Gastrocnemius medialis (tissue), 4 donors: ENCODE measurements around the gene USP5. TPM values are rescaled to one million over a fixed set of nuclear protein-coding genes. Genes with fewer than 3 reads are reported as not detected.
"Not testable (repeated sequence)": the region's sequence is repeated elsewhere in the genome, so short reads cannot be mapped to it uniquely, and the experiment has no call there.

Experiments
- ATAC-seq, 2 donors: fragments of 150-250 bp; one replicate each; pipeline ENCODE4 v1.9.1; 2016
- DNase-seq, 2 donors: peaks; one replicate each; pipeline ENCODE4 v3.0.0-alpha.2; 2019
- H3K27ac ChIP-seq, 4 donors: fragments of 200-600 bp; sonication (generic); 1 replicate in 1 of 4; 2 replicates in 3 of 4; pipeline ENCODE4 v1.5.1; 2016 to 2018; ENCODE audit warnings: mild to moderate bottlenecking in 2 of 4, moderate library complexity in 1 of 4
- H3K27me3 ChIP-seq, 3 donors: fragments of 200-600 bp; sonication (generic) in 2 of 3; 1 replicate in 1 of 3; 2 replicates in 2 of 3; pipeline versions ENCODE4 v1.5.1 to v1.6.0; 2016 to 2019; ENCODE audit warnings: mild to moderate bottlenecking in 1 of 3, moderate library complexity in 1 of 3
- H3K36me3 ChIP-seq, 2 donors: fragments of 200-600 bp; sonication (generic) in 1 of 2; one replicate each; pipeline ENCODE4 v1.5.1; 2017 to 2018
- H3K4me1 ChIP-seq, 2 donors: fragments of 200-600 bp; sonication (generic) in 1 of 2; one replicate each; pipeline ENCODE4 v1.5.1; 2016 to 2017; ENCODE audit warnings: mild to moderate bottlenecking in 2 of 2
- H3K4me3 ChIP-seq, 4 donors: fragments of 200-600 bp; sonication (generic) in 3 of 4; 1 replicate in 1 of 4; 2 replicates in 3 of 4; pipeline ENCODE4 v1.5.1; 2016 to 2019; ENCODE audit warnings: mild to moderate bottlenecking in 2 of 4
- H3K9me3 ChIP-seq, 3 donors: fragments of 200-600 bp; sonication (generic) in 2 of 3; 1 replicate in 1 of 3; 2 replicates in 2 of 3; pipeline ENCODE4 v1.5.1; 2016 to 2019
- CTCF ChIP-seq, 5 experiments: fragments of 450-650 bp in 3 of 5; fragments of 200-600 bp in 2 of 5; sonication (generic) in 2 of 5; IDR thresholded peaks in 4 of 5; conservative IDR thresholded peaks in 1 of 5; 1 replicate in 4 of 5; 2 replicates in 1 of 5; pipeline ENCODE4 v1.5.1; 2016 to 2019; ENCODE audit warnings: antibody characterized with exemption in 5 of 5, mild to moderate bottlenecking in 3 of 5, moderate library complexity in 3 of 5
- POLR2A ChIP-seq, 2 donors: fragments of 450-650 bp; IDR thresholded peaks; one replicate each; pipeline ENCODE4 v1.6.1; 2017; ENCODE audit warnings: antibody characterized with exemption in 2 of 2, mild to moderate bottlenecking in 2 of 2, moderate library complexity in 2 of 2
- in situ Hi-C, 4 donors: fragments of 200-750 bp; cut with MboI; loops; one replicate each; pipeline versions ENCODE4 v1.15.0 to v1.8.0; 2017; ENCODE audit warnings: low sequenced_read_pairs in 4 of 4
- intact Hi-C: fragments of 100-400 bp; cut with DNase I; formaldehyde crosslinking; loops from one replicate; pipeline ENCODE4 v1.15.1; 2023; ENCODE audit warnings: low total_unique reads
- total RNA-seq, 4 donors: library from RNA; depleted of rRNA; stranded (reverse); fragments of >200 nt; gene quantifications; one replicate each; pipeline versions ENCODE4 v1.1.0 to v1.2.3, GENCODE V29; 2016

Gene USP5
- total RNA-seq, 4 donors from 2014 or later, result 66.4 to 120 (median 74.1) TPM

GRCh38 chr12:6902448-6902847, 50.5 kb downstream of the USP5 start:
- intact Hi-C loops, result no loop called here
- TF ChIP-seq CTCF (IDR thresholded peaks at IDR 0.05 in 4 of 5, conservative IDR thresholded peaks at IDR 0.05 in 1 of 5), result no peak
- ATAC-seq, result no peak
- Histone ChIP-seq H3K4me1 (peaks cover 9 to 12% of the 10 kb centered on the region in 2 donors), H3K27ac (no peak overlapping the region), H3K4me3 (no peak overlapping the region), H3K36me3 (no peaks in the 10 kb centered on the region), H3K9me3 (no peaks in the 10 kb centered on the region), H3K27me3 (no peaks in the 10 kb centered on the region)
- no peak for DNase-seq
- in situ Hi-C loops, result loop anchor here in 1 of 4 donors (25.0 kb wide), 1 partner anchor 210 kb away; the partner anchor contains the start of gene C1RL

- in situ Hi-C loops (loop anchor here in 1 of 4 donors (25.0 kb wide), 1 partner anchor 209 kb away; the partner anchor contains the start of gene C1RL), intact Hi-C loops (loop anchor here (1.0 kb wide), 2 partner anchors 12 to 30 kb away; partner anchors contain the start of gene SPSB2)
- peaks cover 9 to 12% of the 10 kb centered on the region in 2 donors for H3K4me1 ChIP-seq
- H3K4me3 ChIP-seq, result no peak overlapping the region
- TF ChIP-seq CTCF (IDR thresholded peaks at IDR 0.05 in 4 of 5, conservative IDR thresholded peaks at IDR 0.05 in 1 of 5) (no peak), POLR2A (IDR thresholded peaks at IDR 0.05) (no peak)
- H3K27me3 ChIP-seq, result no peaks in the 10 kb centered on the region
- no peak for DNase-seq
- no peaks in the 10 kb centered on the region for H3K9me3 ChIP-seq
- no peak for ATAC-seq
- H3K36me3 ChIP-seq, result no peaks in the 10 kb centered on the region
- no peak overlapping the region for H3K27ac ChIP-seq
Observed at GRCh38 chr12:6903722-6904121, 51.8 kb downstream of the USP5 start.

GRCh38 chr12:6904280-6905276, 52.6 kb downstream of the USP5 start, which contains the start of gene LRRC23:
LRRC23 (plus strand) TSS chr12:6904822; CDS start chr12:6905634, 812 bp downstream.
- in situ Hi-C loops, result loop anchor here in 1 of 4 donors (25.0 kb wide), 1 partner anchor 208 kb away; the partner anchor contains the start of gene C1RL
- Histone ChIP-seq H3K9me3 (no peaks in the 10 kb centered on the region), H3K27me3 (no peaks in the 10 kb centered on the region), H3K4me1 (peaks cover 9 to 12% of the 10 kb centered on the region in 2 donors), H3K4me3 (peak within 1 kb of the TSS; percentile 67 to 91 (median 81)), H3K27ac (peak within 1 kb of the TSS; percentile 69 to 82 (median 78)), H3K36me3 (no peaks in the 10 kb centered on the region)
- intact Hi-C loops, result loop anchor here (1.0 kb wide), 2 partner anchors 13 to 31 kb away; partner anchors contain the start of gene SPSB2
- TF ChIP-seq POLR2A (IDR thresholded peaks at IDR 0.05) (peak in 1 of 2 donors; percentile 32), CTCF (IDR thresholded peaks at IDR 0.05 in 4 of 5, conservative IDR thresholded peaks at IDR 0.05 in 1 of 5) (no peak)
- DNase-seq (peak; percentile 91 to 94), ATAC-seq (peak; percentile 98 to 99)

- H3K36me3 ChIP-seq, result no peaks in the 10 kb centered on the region
- H3K27ac ChIP-seq, result peak overlapping the region; percentile 69 to 82 (median 78)
- DNase-seq (no peak), ATAC-seq (no peak)
- intact Hi-C loops, result no loop called here
- H3K9me3 ChIP-seq, result no peaks in the 10 kb centered on the region
- H3K4me3 ChIP-seq, result peak overlapping the region; percentile 67 to 91 (median 81)
- TF ChIP-seq POLR2A (IDR thresholded peaks at IDR 0.05) (no peak), CTCF (IDR thresholded peaks at IDR 0.05 in 4 of 5, conservative IDR thresholded peaks at IDR 0.05 in 1 of 5) (no peak)
- in situ Hi-C loops, result loop anchor here in 1 of 4 donors (25.0 kb wide), 1 partner anchor 207 kb away; the partner anchor contains the start of gene C1RL
- H3K4me1 ChIP-seq, result peaks cover 9 to 12% of the 10 kb centered on the region in 2 donors
- H3K27me3 ChIP-seq, result no peaks in the 10 kb centered on the region
Observed at GRCh38 chr12:6905414-6906040, 53.6 kb downstream of the USP5 start.

- ATAC-seq, H3K4me3 ChIP-seq, H3K36me3 ChIP-seq, intact Hi-C loops, DNase-seq, H3K27me3 ChIP-seq, H3K27ac ChIP-seq, H3K9me3 ChIP-seq: not testable (repeated sequence)
- in situ Hi-C loops, result loop anchor here in 1 of 4 donors (25.0 kb wide), 1 partner anchor 204 kb away; the partner anchor contains the start of gene C1RL
- peaks cover 9 to 12% of the 10 kb centered on the region in 2 donors for H3K4me1 ChIP-seq
Observed at GRCh38 chr12:6908141-6908540, 56.2 kb downstream of the USP5 start.
